ENCODE measurements around the gene DRAP1.

DNA sequence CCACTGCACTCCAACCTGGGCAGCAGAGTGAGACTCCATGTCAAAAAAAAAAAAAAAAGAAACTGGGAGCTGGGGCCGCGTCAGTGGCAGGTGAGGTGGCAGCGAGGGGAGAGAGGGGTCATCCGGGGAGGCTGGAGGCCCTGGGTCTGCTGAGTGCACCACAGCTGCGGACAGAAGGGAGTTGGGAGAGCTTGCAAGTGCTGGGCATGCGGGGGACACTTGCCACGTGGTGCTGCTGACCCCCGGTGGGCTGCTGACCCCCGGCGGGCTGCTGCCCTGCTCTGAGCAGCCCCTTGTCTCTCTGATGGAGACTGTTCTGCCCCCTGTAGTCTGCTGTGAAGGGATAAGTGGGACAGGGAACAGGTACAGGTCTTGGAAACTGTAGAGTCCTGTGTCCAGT, 2.6 kb downstream of the DRAP1 start:
- no peak for TF ChIP-seq ZFX (IDR thresholded peaks at IDR 0.05)
- TF ChIP-seq, protein P1, sequence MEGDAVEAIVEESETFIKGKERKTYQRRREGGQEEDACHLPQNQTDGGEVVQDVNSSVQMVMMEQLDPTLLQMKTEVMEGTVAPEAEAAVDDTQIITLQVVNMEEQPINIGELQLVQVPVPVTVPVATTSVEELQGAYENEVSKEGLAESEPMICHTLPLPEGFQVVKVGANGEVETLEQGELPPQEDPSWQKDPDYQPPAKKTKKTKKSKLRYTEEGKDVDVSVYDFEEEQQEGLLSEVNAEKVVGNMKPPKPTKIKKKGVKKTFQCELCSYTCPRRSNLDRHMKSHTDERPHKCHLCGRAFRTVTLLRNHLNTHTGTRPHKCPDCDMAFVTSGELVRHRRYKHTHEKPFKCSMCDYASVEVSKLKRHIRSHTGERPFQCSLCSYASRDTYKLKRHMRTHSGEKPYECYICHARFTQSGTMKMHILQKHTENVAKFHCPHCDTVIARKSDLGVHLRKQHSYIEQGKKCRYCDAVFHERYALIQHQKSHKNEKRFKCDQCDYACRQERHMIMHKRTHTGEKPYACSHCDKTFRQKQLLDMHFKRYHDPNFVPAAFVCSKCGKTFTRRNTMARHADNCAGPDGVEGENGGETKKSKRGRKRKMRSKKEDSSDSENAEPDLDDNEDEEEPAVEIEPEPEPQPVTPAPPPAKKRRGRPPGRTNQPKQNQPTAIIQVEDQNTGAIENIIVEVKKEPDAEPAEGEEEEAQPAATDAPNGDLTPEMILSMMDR (conservative IDR thresholded peaks at IDR 0.05) = no peak

Data from C4-2B (cell line).